GM21367 (cell line): Measurements from ENCODE around the gene PARD6B.

Experiments
- ATAC-seq: cut with Tn5 transposase; IDR thresholded peaks from one replicate; pipeline ENCODE4 v1.9.1; 2021; ENCODE audit not compliant: unreplicated experiment

Gene PARD6B

GRCh38 chr20:50722424-50723155 is 8.8 kb upstream of the PARD6B start:
- no peak for ATAC-seq

- no peak for ATAC-seq
Observed at GRCh38 chr20:50723672-50724071, 7.7 kb upstream of the PARD6B start.

- ATAC-seq: no peak
Observed at GRCh38 chr20:50724112-50724725, 7.2 kb upstream of the PARD6B start.

GRCh38 chr20:50724851-50725723 is 6.3 kb upstream of the PARD6B start:
- no peak for ATAC-seq

GRCh38 chr20:50725724-50726005 is 5.7 kb upstream of the PARD6B start:
- no peak for ATAC-seq

- no peak for ATAC-seq
Observed at GRCh38 chr20:50726955-50727791, 4.2 kb upstream of the PARD6B start.

GRCh38 chr20:50727792-50728485 is 3.4 kb upstream of the PARD6B start:
- no peak for ATAC-seq

GRCh38 chr20:50728486-50728980 is 2.8 kb upstream of the PARD6B start:
- no peak for ATAC-seq

- no peak for ATAC-seq
Observed at GRCh38 chr20:50728981-50729874, 2.2 kb upstream of the PARD6B start.

- ATAC-seq: no peak
Observed at GRCh38 chr20:50729901-50730764, 1.2 kb upstream of the PARD6B start.

- ATAC-seq: no peak
Observed at GRCh38 chr20:50730765-50731054, 670 bp upstream of the PARD6B start.

GRCh38 chr20:50731930-50732690 is 730 bp downstream of the PARD6B start:
- no peak for ATAC-seq

GRCh38 chr20:50733644-50734349 is 2.4 kb downstream of the PARD6B start:
- ATAC-seq: no peak

- no peak for ATAC-seq
Observed at GRCh38 chr20:50734730-50735679, 3.6 kb downstream of the PARD6B start.

- ATAC-seq: no peak
Observed at GRCh38 chr20:50735813-50736212, 4.4 kb downstream of the PARD6B start.

- ATAC-seq: no peak
Observed at GRCh38 chr20:50737352-50737751, 6.0 kb downstream of the PARD6B start.
